Measurements from ENCODE around the gene OR2V1.

OR2V1 gene

GRCh38 chr5:181086026-181086883 lies 44.7 kb downstream of the OR2V1 start:
- H3K27ac ChIP-seq, result no peak overlapping the region
- DNase-seq (ENCODE audit: low read depth, low spot score), result no peak

- H3K27ac ChIP-seq, result no peak overlapping the region
- DNase-seq (ENCODE audit: low read depth, low spot score), result no peak
Observed at GRCh38 chr5:181084621-181085195, 46.3 kb downstream of the OR2V1 start.

- no peak overlapping the region for H3K27ac ChIP-seq
- no peak for DNase-seq (ENCODE audit: low read depth, low spot score)
Observed at GRCh38 chr5:181081989-181082388, 49.0 kb downstream of the OR2V1 start.

- no peak for DNase-seq (ENCODE audit: low read depth, low spot score)
- no peak overlapping the region for H3K27ac ChIP-seq
Observed at GRCh38 chr5:181076920-181077319, 54.0 kb downstream of the OR2V1 start.
